ENCODE measurements around the gene OR51E2. TPM values are rescaled to one million over a fixed set of nuclear protein-coding genes. Genes with fewer than 3 reads are reported as not detected.

OR51E2 gene
- total RNA-seq, 1 donor: not detected

DNA sequence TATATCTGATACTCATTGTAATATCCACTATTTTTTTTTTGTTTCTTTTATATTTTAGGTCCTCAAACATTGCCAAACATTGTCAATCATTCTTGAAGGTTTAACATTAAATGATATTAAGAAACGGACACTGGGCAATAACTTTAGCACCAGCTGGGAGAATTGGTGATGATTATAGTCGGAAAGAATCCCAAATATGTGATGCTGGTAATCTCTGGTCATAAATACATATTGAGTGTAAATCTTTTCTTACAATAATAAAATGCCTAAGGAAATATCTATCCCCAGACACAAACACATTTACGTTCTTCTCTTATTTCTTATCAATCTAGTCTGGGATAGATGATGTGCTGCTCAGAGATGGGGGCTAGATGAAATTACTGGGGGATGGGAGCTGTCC is 25.2 kb downstream of the OR51E2 start:
- TF ChIP-seq, protein P1, sequence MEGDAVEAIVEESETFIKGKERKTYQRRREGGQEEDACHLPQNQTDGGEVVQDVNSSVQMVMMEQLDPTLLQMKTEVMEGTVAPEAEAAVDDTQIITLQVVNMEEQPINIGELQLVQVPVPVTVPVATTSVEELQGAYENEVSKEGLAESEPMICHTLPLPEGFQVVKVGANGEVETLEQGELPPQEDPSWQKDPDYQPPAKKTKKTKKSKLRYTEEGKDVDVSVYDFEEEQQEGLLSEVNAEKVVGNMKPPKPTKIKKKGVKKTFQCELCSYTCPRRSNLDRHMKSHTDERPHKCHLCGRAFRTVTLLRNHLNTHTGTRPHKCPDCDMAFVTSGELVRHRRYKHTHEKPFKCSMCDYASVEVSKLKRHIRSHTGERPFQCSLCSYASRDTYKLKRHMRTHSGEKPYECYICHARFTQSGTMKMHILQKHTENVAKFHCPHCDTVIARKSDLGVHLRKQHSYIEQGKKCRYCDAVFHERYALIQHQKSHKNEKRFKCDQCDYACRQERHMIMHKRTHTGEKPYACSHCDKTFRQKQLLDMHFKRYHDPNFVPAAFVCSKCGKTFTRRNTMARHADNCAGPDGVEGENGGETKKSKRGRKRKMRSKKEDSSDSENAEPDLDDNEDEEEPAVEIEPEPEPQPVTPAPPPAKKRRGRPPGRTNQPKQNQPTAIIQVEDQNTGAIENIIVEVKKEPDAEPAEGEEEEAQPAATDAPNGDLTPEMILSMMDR (IDR thresholded peaks at IDR 0.05; ENCODE audit: extremely low read depth, low read depth, low read length): no peak
- Histone ChIP-seq H2AFZ (ENCODE audit: low read length) (no peak overlapping the region), H3K4me2 (ENCODE audit: insufficient read depth, low read length) (no peak overlapping the region), H3K27me3 (ENCODE audit: insufficient read depth, low read length) (no peaks in the 10 kb centered on the region), H3K4me1 (ENCODE audit: insufficient read depth, low read length) (no peaks in the 10 kb centered on the region), H3K79me2 (ENCODE audit: insufficient read depth, low read length) (no peaks in the 10 kb centered on the region), H3K4me3 (ENCODE audit: insufficient read depth, low read length) (no peak overlapping the region), H4K20me1 (ENCODE audit: insufficient read depth, low read length) (no peaks in the 10 kb centered on the region), H3K36me3 (ENCODE audit: insufficient read depth, low read length) (no peaks in the 10 kb centered on the region), H3K27ac (ENCODE audit: low read depth, low read length) (no peak overlapping the region), H3K9me3 (ENCODE audit: low read depth, low read length) (no peaks in the 10 kb centered on the region)
- DNase-seq (ENCODE audit: insufficient read length, low spot score, missing footprints): no peak

- no peak for DNase-seq (ENCODE audit: insufficient read length, low spot score, missing footprints)
- H3K27me3 ChIP-seq (ENCODE audit: insufficient read depth, low read length): no peaks in the 10 kb centered on the region
- H3K4me2 ChIP-seq (ENCODE audit: insufficient read depth, low read length): no peak overlapping the region
- H3K4me1 ChIP-seq (ENCODE audit: insufficient read depth, low read length): no peaks in the 10 kb centered on the region
- no peaks in the 10 kb centered on the region for H3K36me3 ChIP-seq (ENCODE audit: insufficient read depth, low read length)
- no peaks in the 10 kb centered on the region for H4K20me1 ChIP-seq (ENCODE audit: insufficient read depth, low read length)
- H3K9me3 ChIP-seq (ENCODE audit: low read depth, low read length): no peaks in the 10 kb centered on the region
- H3K79me2 ChIP-seq (ENCODE audit: insufficient read depth, low read length): no peaks in the 10 kb centered on the region
- H2AFZ ChIP-seq (ENCODE audit: low read length): no peak overlapping the region
- TF ChIP-seq, protein P1 (IDR thresholded peaks at IDR 0.05; ENCODE audit: extremely low read depth, low read depth, low read length): no peak
- no peak overlapping the region for H3K4me3 ChIP-seq (ENCODE audit: insufficient read depth, low read length)
- no peak overlapping the region for H3K27ac ChIP-seq (ENCODE audit: low read depth, low read length)
Measured at GRCh38 chr11:4671741-4672140, 25.9 kb downstream of the OR51E2 start.

DNA sequence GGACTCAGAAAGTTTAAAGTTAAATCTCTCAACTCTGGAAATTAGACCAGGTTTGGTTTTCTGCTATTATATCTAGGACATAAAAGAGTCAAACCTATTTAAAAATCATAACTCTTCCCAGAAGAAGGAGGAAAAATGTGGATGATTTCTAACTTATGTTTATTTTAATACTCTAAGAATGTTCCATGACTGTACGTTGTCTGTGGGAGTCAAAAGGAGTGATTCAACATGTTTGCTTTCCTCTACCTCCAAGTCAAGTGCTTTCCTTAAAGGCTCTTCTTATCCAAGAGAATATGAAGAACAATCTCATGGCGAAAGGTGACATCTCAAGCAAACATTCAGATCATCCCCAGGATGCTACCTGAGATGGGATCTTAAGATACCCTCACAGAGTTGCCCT is 32.2 kb downstream of the OR51E2 start:
- Histone ChIP-seq H3K36me3 (ENCODE audit: insufficient read depth, low read length) (no peaks in the 10 kb centered on the region), H3K9me3 (ENCODE audit: low read depth, low read length) (no peaks in the 10 kb centered on the region), H3K4me1 (ENCODE audit: insufficient read depth, low read length) (no peaks in the 10 kb centered on the region), H3K4me2 (ENCODE audit: insufficient read depth, low read length) (no peak overlapping the region), H3K27ac (ENCODE audit: low read depth, low read length) (no peak overlapping the region), H3K27me3 (ENCODE audit: insufficient read depth, low read length) (no peaks in the 10 kb centered on the region), H2AFZ (ENCODE audit: low read length) (no peak overlapping the region), H4K20me1 (ENCODE audit: insufficient read depth, low read length) (no peaks in the 10 kb centered on the region), H3K79me2 (ENCODE audit: insufficient read depth, low read length) (no peaks in the 10 kb centered on the region), H3K4me3 (ENCODE audit: insufficient read depth, low read length) (no peak overlapping the region)
- TF ChIP-seq, protein P1 (IDR thresholded peaks at IDR 0.05; ENCODE audit: extremely low read depth, low read depth, low read length): no peak
- no peak for DNase-seq (ENCODE audit: insufficient read length, low spot score, missing footprints)

- no peak for DNase-seq (ENCODE audit: insufficient read length, low spot score, missing footprints)
- H3K27ac ChIP-seq (ENCODE audit: low read depth, low read length): no peak overlapping the region
- H4K20me1 ChIP-seq (ENCODE audit: insufficient read depth, low read length): no peaks in the 10 kb centered on the region
- no peak overlapping the region for H3K4me3 ChIP-seq (ENCODE audit: insufficient read depth, low read length)
- H3K4me2 ChIP-seq (ENCODE audit: insufficient read depth, low read length): no peak overlapping the region
- TF ChIP-seq, protein P1 (IDR thresholded peaks at IDR 0.05; ENCODE audit: extremely low read depth, low read depth, low read length): no peak
- no peaks in the 10 kb centered on the region for H3K9me3 ChIP-seq (ENCODE audit: low read depth, low read length)
- H3K36me3 ChIP-seq (ENCODE audit: insufficient read depth, low read length): no peaks in the 10 kb centered on the region
- no peaks in the 10 kb centered on the region for H3K4me1 ChIP-seq (ENCODE audit: insufficient read depth, low read length)
- no peaks in the 10 kb centered on the region for H3K27me3 ChIP-seq (ENCODE audit: insufficient read depth, low read length)
- no peak overlapping the region for H2AFZ ChIP-seq (ENCODE audit: low read length)
- H3K79me2 ChIP-seq (ENCODE audit: insufficient read depth, low read length): no peaks in the 10 kb centered on the region
Measured at GRCh38 chr11:4664786-4665185, 32.9 kb downstream of the OR51E2 start.

All from osteoblast (primary cell).